IPS-15b (cell line): ENCODE data around the gene SLC9A3.

Experiments
- H3K27me3 ChIP-seq: one replicate; pipeline ENCODE4 v1.6.1; 2013; ENCODE audit warnings: low read length; ENCODE audit not compliant: control insufficient read depth, insufficient read depth
- H3K36me3 ChIP-seq: one replicate; pipeline ENCODE4 v1.6.1; 2013; ENCODE audit warnings: low read length; ENCODE audit not compliant: control insufficient read depth, insufficient read depth
- H3K4me1 ChIP-seq: one replicate; pipeline ENCODE4 v1.6.1; 2013; ENCODE audit warnings: mild to moderate bottlenecking, low read length; ENCODE audit not compliant: control insufficient read depth, insufficient read depth
- H3K4me3 ChIP-seq: one replicate; pipeline ENCODE4 v1.5.1; 2013; ENCODE audit warnings: low read depth, low read length
- H3K9ac ChIP-seq: one replicate; pipeline ENCODE4 v1.6.1; 2013; ENCODE audit warnings: low read depth, mild to moderate bottlenecking, low read length
- H3K9me3 ChIP-seq: one replicate; pipeline ENCODE4 v1.6.1; 2013; ENCODE audit warnings: mild to moderate bottlenecking, low read length; ENCODE audit not compliant: control insufficient read depth, insufficient read depth

Gene SLC9A3

GRCh38 chr5:534743-535671 is 10.8 kb upstream of the SLC9A3 start:
- H3K27me3 ChIP-seq: peaks cover 2% of the 10 kb centered on the region

GRCh38 chr5:533955-534742 is 9.9 kb upstream of the SLC9A3 start:
- Histone ChIP-seq H3K4me3 (no peak overlapping the region), H3K36me3 (no peaks in the 10 kb centered on the region), H3K9ac (no peak overlapping the region), H3K27me3 (peaks cover 10% of the 10 kb centered on the region), H3K9me3 (no peaks in the 10 kb centered on the region), H3K4me1 (no peaks in the 10 kb centered on the region)

More at GRCh38 chr5:534743-535671, 10.8 kb upstream of the SLC9A3 start:
- no peaks in the 10 kb centered on the region for H3K36me3 ChIP-seq
- no peak overlapping the region for H3K4me3 ChIP-seq
- H3K9me3 ChIP-seq: no peaks in the 10 kb centered on the region
- H3K4me1 ChIP-seq: no peaks in the 10 kb centered on the region
- no peak overlapping the region for H3K9ac ChIP-seq

DNA sequence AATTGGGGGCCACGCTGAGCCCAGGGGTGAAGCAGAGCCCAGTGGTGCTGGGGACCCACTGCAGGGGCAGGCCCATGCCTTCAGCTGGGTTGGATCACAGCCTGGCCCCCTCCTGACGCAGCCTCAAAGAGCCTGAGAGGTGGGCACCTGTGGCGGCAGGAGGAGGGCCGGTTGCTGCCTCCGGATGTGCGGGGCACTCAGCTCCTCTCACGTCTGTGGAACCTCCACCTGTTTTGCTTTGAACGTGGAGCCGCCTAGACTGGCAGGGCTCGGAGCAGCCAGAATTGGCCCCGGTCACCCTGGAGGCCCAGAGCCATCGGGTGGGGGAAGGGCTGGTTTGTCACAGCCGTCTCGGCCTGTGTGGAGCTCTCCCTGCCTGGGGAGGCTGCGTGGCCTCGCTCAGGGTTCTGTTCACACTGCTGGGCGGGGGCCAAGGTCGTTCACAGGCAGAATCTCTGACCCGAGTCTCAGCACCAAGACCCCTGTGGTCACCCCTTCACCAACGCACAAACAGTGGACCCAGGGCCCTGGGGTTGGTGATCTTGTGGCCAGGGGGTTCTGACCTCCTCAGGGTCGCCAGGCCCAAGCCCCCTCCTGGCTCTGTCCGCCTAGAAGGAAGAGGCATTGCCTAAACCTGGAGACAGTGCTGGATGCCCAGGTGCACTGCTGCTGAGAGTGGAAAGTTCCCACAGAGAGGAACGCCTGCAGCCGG is 9.2 kb upstream of the SLC9A3 start:
- peaks cover 15% of the 10 kb centered on the region for H3K27me3 ChIP-seq
- H3K9ac ChIP-seq: no peak overlapping the region
- no peaks in the 10 kb centered on the region for H3K4me1 ChIP-seq

GRCh38 chr5:532521-533242 is 8.4 kb upstream of the SLC9A3 start:
- Histone ChIP-seq H3K27me3 (peaks cover 18% of the 10 kb centered on the region), H3K9me3 (no peaks in the 10 kb centered on the region), H3K4me1 (no peaks in the 10 kb centered on the region), H3K36me3 (no peaks in the 10 kb centered on the region), H3K4me3 (no peak overlapping the region), H3K9ac (no peak overlapping the region)

More for the DNA sequence above, 9.2 kb upstream of the SLC9A3 start:
- Histone ChIP-seq H3K4me3 (no peak overlapping the region), H3K9me3 (no peaks in the 10 kb centered on the region), H3K36me3 (no peaks in the 10 kb centered on the region)

DNA sequence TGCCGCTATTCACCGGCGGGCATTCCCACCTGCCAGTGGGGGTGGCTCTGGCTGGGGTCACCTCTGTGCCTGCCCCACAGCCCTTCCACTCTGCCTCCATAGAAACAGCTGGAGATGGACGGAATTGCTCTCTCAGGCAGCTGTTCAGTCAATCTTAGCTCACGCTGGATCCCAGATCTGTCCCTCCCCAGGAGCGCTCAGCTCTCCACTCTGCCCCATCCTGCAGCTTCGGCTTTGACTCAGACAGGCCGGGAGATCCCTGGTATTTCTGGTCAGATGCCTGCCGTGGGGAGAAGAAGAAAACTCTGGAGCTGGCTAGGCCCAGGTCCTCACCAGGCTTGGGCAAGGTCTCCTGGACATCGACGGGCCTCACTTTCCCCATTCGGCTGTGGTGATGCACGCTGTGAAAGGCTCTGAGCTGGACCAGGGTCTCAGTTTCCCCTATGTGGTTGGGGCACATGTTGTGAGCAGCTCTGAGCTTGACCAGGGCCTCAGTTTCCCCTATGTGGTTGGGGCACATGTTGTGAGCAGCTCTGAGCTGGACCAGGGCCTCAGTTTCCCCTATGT is 7.6 kb upstream of the SLC9A3 start:
- Histone ChIP-seq H3K4me3 (no peak overlapping the region), H3K9me3 (no peaks in the 10 kb centered on the region), H3K27me3 (peaks cover 27% of the 10 kb centered on the region), H3K36me3 (no peaks in the 10 kb centered on the region), H3K9ac (no peak overlapping the region), H3K4me1 (no peaks in the 10 kb centered on the region)

DNA sequence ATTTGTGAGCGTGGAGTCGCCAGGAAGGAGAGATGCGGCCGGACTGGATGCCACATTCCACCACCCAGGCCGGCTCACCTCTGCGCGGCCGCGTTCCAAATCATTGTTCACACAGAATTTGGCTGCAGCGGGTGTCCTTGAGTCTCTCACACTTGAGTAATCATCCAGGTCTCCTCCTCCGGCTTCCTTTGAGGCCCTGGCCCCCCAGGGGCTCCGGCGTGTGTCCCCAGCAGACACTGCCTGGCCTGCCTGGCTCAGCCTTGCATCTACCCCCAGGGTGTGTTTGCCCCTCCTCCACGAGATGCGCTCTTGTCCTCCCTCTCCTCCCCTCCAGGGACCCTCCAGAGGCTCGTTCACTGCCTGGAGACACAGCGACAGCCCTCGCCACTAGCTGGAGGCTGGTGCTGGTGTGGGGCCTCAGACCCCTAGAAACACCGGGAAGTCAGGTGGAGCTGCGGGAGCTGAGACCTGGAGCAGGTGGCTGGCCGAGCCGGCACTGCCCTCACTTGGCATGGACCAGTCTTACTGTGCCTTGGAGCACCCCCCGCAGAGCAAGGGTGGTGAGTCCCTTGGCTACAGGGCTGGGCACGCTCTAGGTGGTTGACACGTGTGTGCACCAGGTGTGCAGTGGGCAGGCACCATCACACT is 7.0 kb upstream of the SLC9A3 start:
- no peaks in the 10 kb centered on the region for H3K36me3 ChIP-seq
- no peaks in the 10 kb centered on the region for H3K4me1 ChIP-seq
- H3K4me3 ChIP-seq: no peak overlapping the region
- H3K9me3 ChIP-seq: no peaks in the 10 kb centered on the region
- H3K27me3 ChIP-seq: peaks cover 33% of the 10 kb centered on the region
- H3K9ac ChIP-seq: no peak overlapping the region

DNA sequence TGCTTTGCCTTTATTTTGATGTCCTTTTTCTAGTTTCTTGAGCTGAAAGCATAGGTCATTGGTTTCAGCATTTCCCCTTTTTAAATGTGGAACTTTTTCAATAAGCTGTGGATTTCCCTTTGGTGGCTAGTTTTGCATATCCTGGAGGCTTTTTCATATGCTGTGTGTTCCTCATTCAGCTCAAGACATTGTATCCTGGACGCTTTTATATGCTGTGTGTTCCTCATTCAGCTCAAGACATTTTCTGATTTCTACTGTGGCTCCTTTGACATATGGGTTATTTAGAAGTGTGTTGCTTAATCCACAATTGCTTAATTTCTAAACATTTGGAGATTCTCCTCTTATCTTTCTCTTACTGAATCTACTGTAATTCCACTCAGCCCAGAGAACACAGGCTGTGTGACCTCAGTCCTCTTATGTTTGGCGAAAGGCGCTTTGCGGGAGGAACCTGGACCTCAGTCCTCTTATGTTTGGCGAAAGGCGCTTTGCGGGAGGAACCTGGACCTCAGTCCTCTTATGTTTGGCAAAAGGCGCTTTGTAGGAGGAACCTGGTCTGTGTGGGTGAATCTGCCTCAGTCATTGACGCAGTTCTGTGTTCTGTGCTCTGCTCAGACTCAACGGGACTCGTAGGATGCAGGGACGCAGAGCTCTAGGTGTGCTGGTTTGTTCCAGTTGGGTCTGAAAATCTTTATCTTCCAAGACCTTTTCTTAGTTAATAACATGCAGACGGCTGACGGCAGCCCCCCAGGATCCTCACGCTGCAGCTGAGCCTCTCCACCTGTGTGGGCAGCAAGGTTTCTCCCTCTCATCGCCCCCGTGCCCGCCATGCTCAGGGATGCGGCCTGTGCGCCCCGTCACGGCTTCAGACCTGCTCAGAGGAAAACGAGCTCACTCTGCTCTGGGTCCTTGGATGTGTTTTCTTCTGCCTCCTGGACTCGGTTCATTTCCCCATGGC is 6.0 kb upstream of the SLC9A3 start:
- no peaks in the 10 kb centered on the region for H3K36me3 ChIP-seq
- no peak overlapping the region for H3K4me3 ChIP-seq
- no peaks in the 10 kb centered on the region for H3K4me1 ChIP-seq
- peaks cover 42% of the 10 kb centered on the region for H3K27me3 ChIP-seq
- H3K9ac ChIP-seq: no peak overlapping the region
- no peaks in the 10 kb centered on the region for H3K9me3 ChIP-seq

DNA sequence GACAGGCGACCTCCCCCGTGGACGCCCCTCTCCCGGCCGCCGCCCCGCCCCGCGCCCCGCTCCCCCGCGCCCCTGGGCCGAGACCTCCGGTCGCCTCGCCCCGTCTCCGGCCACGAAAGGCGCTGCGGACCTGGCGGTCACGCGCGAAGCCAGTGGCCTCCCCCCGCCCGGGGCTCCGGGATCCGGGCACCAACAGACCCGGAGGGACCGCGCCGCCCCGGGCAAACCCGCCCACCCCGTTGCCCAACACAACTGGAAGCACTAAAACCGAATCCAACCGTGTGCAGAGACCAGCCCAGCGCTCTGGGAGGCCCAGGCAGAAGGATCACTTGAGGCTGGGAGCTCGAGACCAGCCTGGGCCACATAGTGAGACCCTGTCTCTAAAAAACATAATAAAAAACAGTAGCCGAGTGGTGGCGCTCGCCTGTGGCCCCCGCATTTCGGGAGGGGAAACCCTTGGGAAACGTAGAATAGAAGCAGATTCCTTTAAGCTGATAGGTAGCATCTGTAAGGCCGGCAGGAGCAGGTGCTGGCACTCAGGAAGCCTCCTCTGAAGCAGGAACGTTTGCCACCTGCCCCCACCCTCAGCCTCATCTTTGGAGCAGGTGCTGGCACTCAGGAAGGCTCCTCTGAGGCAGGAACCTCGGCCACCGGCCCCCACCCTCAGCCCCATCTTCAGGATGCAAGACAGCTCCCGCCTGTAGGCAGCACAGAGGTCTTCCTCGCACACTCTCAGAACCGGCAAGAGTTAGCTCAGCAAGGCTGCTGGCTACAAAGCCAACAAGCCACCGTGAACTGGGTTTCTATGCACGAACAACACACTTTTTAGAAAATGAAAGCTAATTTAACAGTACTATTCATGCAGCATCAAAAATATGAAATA is 4.6 kb upstream of the SLC9A3 start:
- Histone ChIP-seq H3K36me3 (no peaks in the 10 kb centered on the region), H3K27me3 (peaks cover 52% of the 10 kb centered on the region), H3K4me3 (no peak overlapping the region), H3K4me1 (no peaks in the 10 kb centered on the region), H3K9ac (no peak overlapping the region), H3K9me3 (no peaks in the 10 kb centered on the region)
